ENCODE results near the gene HSD17B13. TPM values are rescaled to one million over a fixed set of nuclear protein-coding genes. Genes with fewer than 3 reads are reported as not detected.

The HSD17B13 gene
- total and polyA plus RNA-seq, 8 donors = 0.41 to 1.9 (median 0.78) TPM

DNA sequence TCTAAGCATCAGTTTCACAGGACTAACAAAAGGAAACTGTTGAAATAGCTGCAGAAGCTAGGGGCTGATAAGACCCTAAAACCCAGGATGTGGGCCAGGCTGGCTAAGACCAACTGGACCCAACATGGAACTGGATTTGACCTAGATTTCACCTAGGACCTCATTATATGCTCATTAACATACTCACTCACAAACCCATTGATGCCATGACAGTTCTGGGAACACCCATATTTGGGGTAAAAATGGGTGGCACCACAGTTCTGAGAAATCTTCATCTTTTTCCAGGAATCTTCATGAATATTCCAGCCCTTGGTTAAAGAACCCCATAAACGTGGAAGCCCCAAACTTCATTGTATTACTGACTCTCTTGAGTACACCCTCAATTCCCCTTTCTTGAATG is 41.1 kb downstream of the HSD17B13 start:
- Histone ChIP-seq H3K4me1 (no peaks in the 10 kb centered on the region), H3K36me3 (no peaks in the 10 kb centered on the region), H3K9me3 (peaks cover 0 to 18% of the 10 kb centered on the region in 2 donors), H3K27me3 (no peaks in the 10 kb centered on the region), H3K4me3 (no peak overlapping the region), H3K27ac (no peak overlapping the region)
- intact Hi-C loops (cut with DNase I) = no loop called here
- no peak for DNase-seq
- no peak for ATAC-seq
- TF ChIP-seq CTCF (IDR thresholded peaks at IDR 0.05) = no peak

DNA sequence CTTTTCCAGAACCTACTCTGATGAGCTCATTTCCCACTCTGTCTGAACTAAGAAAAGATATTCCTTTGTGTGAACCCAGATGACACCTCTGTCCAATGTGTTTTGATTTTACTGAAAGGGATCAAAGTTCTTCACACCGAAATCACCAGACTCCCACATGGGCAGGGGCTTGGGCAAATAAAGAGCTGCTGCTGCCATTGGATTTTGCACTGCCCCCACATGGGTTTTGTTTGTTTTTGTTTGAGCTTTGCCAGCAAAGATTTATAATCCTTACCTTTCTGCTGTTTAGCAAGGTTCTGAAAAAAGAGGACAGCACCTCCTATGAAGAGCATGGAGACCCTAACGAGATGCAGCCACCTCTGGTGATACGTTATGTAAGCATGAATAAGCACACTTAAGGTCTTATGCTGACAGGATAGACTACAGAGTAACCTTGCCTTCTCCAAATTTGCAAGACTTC is 44.3 kb downstream of the HSD17B13 start:
- Histone ChIP-seq H3K27me3 (no peaks in the 10 kb centered on the region), H3K4me3 (no peak overlapping the region), H3K9me3 (no peaks in the 10 kb centered on the region), H3K36me3 (no peaks in the 10 kb centered on the region), H3K4me1 (no peaks in the 10 kb centered on the region), H3K27ac (no peak overlapping the region)
- DNase-seq = no peak
- ATAC-seq = no peak
- TF ChIP-seq CTCF (IDR thresholded peaks at IDR 0.05) = no peak
- intact Hi-C loops (cut with DNase I) = no loop called here

GRCh38 chr4:87275311-87275710 is 47.4 kb downstream of the HSD17B13 start:
- DNase-seq = no peak
- TF ChIP-seq CTCF (IDR thresholded peaks at IDR 0.05) = no peak
- H3K9me3 ChIP-seq = no peaks in the 10 kb centered on the region
- ATAC-seq = no peak
- no peaks in the 10 kb centered on the region for H3K4me1 ChIP-seq
- no peaks in the 10 kb centered on the region for H3K27me3 ChIP-seq
- no peaks in the 10 kb centered on the region for H3K36me3 ChIP-seq
- no peak overlapping the region for H3K4me3 ChIP-seq
- no peak overlapping the region for H3K27ac ChIP-seq
- intact Hi-C loops (cut with DNase I) = no loop called here

GRCh38 chr4:87274803-87275202 is 47.9 kb downstream of the HSD17B13 start:
- intact Hi-C loops (cut with DNase I) = no loop called here
- DNase-seq = no peak
- no peak for ATAC-seq
- Histone ChIP-seq H3K4me1 (no peaks in the 10 kb centered on the region), H3K4me3 (no peak overlapping the region), H3K36me3 (no peaks in the 10 kb centered on the region), H3K9me3 (no peaks in the 10 kb centered on the region), H3K27ac (no peak overlapping the region), H3K27me3 (no peaks in the 10 kb centered on the region)
- no peak for TF ChIP-seq CTCF (IDR thresholded peaks at IDR 0.05)

GRCh38 chr4:87274327-87274726 is 48.4 kb downstream of the HSD17B13 start:
- no peaks in the 10 kb centered on the region for H3K9me3 ChIP-seq
- no peak overlapping the region for H3K27ac ChIP-seq
- DNase-seq (no peak), ATAC-seq (no peak)
- no peaks in the 10 kb centered on the region for H3K27me3 ChIP-seq
- H3K4me3 ChIP-seq = no peak overlapping the region
- intact Hi-C loops (cut with DNase I) = no loop called here
- no peaks in the 10 kb centered on the region for H3K36me3 ChIP-seq
- no peak for TF ChIP-seq CTCF (IDR thresholded peaks at IDR 0.05)
- H3K4me1 ChIP-seq = no peaks in the 10 kb centered on the region

Data from left lung (tissue), 10 donors.